Measurements from ENCODE around the gene RNASEH1. TPM values are rescaled to one million over a fixed set of nuclear protein-coding genes. Genes with fewer than 3 reads are reported as not detected.

The RNASEH1 gene
- total and polyA plus RNA-seq, 2 of the 13 experiments (the other 11 are each of a cell fraction or from before 2014, with no cell fraction given), result 14.5 to 57.4 TPM

DNA sequence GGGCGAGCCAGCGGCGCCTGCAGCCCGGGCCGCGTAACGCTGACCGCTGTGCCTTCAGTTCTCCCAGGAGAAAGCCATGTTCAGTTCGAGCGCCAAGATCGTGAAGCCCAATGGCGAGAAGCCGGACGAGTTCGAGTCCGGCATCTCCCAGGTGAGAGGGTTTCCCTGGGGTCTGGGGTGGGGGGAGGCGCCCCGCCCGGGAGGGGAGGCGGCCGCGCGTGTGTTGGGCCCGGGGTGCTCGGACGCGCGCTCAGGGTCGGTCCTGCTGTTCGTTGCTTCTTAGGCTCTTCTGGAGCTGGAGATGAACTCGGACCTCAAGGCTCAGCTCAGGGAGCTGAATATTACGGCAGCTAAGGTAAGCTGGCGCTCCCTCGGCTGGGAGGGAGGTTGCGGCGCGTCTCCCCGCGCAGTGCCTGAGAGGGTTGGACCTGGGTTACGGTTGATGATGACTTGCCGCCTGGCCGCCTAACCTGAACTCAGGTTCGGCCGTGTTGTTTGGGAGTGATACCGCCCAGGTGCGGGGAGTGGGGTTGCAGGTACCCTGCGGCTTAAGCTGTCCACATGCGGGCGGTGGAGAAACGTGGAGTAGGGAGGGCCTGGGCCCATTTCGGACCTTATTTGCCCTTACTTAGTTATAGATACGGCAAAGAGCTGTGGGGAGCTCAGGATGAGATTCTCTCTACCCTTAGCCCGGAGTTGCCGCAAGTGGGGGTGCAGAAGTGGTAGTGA lies 17.6 kb upstream of the RNASEH1 start (continued):
- TF ChIP-seq, protein P1, sequence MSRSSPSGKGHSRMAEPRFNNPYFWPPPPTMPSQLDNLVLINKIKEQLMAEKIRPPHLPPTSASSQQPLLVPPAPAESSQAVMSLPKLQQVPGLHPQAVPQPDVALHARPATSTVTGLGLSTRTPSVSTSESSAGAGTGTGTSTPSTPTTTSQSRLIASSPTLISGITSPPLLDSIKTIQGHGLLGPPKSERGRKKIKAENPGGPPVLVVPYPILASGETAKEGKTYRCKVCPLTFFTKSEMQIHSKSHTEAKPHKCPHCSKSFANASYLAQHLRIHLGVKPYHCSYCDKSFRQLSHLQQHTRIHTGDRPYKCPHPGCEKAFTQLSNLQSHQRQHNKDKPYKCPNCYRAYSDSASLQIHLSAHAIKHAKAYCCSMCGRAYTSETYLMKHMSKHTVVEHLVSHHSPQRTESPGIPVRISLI (CRISPR knock-in tag; IDR thresholded peaks at IDR 0.05; ENCODE audit: borderline replicate concordance), result 0 out of 2 replicates have a peak, but pooled peaks have one; percentile 12
- TF ChIP-seq, protein P2, sequence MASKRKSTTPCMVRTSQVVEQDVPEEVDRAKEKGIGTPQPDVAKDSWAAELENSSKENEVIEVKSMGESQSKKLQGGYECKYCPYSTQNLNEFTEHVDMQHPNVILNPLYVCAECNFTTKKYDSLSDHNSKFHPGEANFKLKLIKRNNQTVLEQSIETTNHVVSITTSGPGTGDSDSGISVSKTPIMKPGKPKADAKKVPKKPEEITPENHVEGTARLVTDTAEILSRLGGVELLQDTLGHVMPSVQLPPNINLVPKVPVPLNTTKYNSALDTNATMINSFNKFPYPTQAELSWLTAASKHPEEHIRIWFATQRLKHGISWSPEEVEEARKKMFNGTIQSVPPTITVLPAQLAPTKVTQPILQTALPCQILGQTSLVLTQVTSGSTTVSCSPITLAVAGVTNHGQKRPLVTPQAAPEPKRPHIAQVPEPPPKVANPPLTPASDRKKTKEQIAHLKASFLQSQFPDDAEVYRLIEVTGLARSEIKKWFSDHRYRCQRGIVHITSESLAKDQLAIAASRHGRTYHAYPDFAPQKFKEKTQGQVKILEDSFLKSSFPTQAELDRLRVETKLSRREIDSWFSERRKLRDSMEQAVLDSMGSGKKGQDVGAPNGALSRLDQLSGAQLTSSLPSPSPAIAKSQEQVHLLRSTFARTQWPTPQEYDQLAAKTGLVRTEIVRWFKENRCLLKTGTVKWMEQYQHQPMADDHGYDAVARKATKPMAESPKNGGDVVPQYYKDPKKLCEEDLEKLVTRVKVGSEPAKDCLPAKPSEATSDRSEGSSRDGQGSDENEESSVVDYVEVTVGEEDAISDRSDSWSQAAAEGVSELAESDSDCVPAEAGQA (IDR thresholded peaks at IDR 0.05; ENCODE audit: low read depth), result no peak
- TF ChIP-seq, protein P2 (CRISPR knock-in tag; IDR thresholded peaks at IDR 0.05; ENCODE audit: borderline replicate concordance), result peak; percentile 70; the same call in 1 of the 2 replicates
- peak; percentile 93; the same call in 1 of the 2 replicates for TF ChIP-seq PAF1 (CRISPR knock-in tag; IDR thresholded peaks at IDR 0.05)
- 0 out of 2 replicates have a peak, but pooled peaks have one; percentile 41 for TF ChIP-seq ZNF780A (CRISPR knock-in tag; IDR thresholded peaks at IDR 0.05)
- TF ChIP-seq SIN3A (IDR thresholded peaks at IDR 0.05; ENCODE audit: borderline replicate concordance, low read depth, low read length), result peak; percentile 24; the same call in 1 of the 2 replicates
- peak; percentile 64; the same call in 1 of the 2 replicates for TF ChIP-seq ZNF782 (CRISPR knock-in tag; IDR thresholded peaks at IDR 0.05; ENCODE audit: borderline replicate concordance)
- no peak; the same call in 1 of the 2 replicates for TF ChIP-seq SNAI1 (CRISPR knock-in tag; IDR thresholded peaks at IDR 0.05; ENCODE audit: borderline replicate concordance)
- peak; percentile 28; the same call in 1 of the 2 replicates for TF ChIP-seq ZNF263 (CRISPR knock-in tag; IDR thresholded peaks at IDR 0.05)
- TF ChIP-seq, protein P3, sequence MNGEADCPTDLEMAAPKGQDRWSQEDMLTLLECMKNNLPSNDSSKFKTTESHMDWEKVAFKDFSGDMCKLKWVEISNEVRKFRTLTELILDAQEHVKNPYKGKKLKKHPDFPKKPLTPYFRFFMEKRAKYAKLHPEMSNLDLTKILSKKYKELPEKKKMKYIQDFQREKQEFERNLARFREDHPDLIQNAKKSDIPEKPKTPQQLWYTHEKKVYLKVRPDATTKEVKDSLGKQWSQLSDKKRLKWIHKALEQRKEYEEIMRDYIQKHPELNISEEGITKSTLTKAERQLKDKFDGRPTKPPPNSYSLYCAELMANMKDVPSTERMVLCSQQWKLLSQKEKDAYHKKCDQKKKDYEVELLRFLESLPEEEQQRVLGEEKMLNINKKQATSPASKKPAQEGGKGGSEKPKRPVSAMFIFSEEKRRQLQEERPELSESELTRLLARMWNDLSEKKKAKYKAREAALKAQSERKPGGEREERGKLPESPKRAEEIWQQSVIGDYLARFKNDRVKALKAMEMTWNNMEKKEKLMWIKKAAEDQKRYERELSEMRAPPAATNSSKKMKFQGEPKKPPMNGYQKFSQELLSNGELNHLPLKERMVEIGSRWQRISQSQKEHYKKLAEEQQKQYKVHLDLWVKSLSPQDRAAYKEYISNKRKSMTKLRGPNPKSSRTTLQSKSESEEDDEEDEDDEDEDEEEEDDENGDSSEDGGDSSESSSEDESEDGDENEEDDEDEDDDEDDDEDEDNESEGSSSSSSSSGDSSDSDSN (CRISPR knock-in tag; IDR thresholded peaks at IDR 0.05), result peak; percentile 6; the same call in 1 of the 2 replicates
- 0 out of 2 replicates have a peak, but pooled peaks have one; percentile 60 for TF ChIP-seq ZNF251 (CRISPR knock-in tag; IDR thresholded peaks at IDR 0.05)
- TF ChIP-seq HIVEP1 (CRISPR knock-in tag; IDR thresholded peaks at IDR 0.05), result 0 out of 2 replicates have a peak, but pooled peaks have one; percentile 37
- TF ChIP-seq, protein P4, sequence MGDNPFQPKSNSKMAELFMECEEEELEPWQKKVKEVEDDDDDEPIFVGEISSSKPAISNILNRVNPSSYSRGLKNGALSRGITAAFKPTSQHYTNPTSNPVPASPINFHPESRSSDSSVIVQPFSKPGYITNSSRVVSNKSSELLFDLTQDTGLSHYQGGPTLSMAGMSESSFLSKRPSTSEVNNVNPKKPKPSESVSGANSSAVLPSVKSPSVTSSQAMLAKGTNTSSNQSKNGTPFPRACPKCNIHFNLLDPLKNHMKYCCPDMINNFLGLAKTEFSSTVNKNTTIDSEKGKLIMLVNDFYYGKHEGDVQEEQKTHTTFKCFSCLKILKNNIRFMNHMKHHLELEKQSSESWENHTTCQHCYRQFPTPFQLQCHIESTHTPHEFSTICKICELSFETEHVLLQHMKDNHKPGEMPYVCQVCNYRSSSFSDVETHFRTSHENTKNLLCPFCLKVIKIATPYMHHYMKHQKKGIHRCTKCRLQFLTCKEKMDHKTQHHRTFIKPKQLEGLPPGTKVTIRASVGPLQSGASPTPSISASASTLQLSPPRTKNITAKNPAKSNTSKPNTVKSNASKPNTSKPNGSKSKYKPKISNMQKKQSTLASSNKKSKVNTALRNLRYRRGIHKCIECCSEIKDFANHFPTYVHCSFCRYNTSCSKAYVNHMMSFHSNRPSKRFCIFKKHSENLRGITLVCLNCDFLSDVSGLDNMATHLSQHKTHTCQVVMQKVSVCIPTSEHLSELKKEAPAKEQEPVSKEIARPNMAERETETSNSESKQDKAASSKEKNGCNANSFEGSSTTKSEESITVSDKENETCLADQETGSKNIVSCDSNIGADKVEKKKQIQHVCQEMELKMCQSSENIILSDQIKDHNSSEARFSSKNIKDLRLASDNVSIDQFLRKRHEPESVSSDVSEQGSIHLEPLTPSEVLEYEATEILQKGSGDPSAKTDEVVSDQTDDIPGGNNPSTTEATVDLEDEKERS (CRISPR knock-in tag; IDR thresholded peaks at IDR 0.05), result 0 out of 2 replicates have a peak, but pooled peaks have one; percentile 13
- TF ChIP-seq ATF1 (CRISPR knock-in tag; IDR thresholded peaks at IDR 0.05), result no peak
- TF ChIP-seq MBD4 (IDR thresholded peaks at IDR 0.05; ENCODE audit: borderline replicate concordance, low read length), result no peak

All from HepG2 (cell line).